RWPE2 (cell line): ENCODE data around the gene KCNK15.

Experiments
- ATAC-seq: fragments of 200-7000 bp; cut with Tn5 transposase; 3 replicates; pipeline ENCODE4 v1.9.1; 2021; ENCODE audit warnings: low read depth
- DNase-seq: peaks from one replicate; pipeline ENCODE4 v3.0.0-alpha.2; 2020; ENCODE audit warnings: low spot score
- H3K27ac ChIP-seq: fragments of 450-650 bp; 2 replicates; pipeline ENCODE4 v1.5.1; 2017; ENCODE audit warnings: mild to moderate bottlenecking; ENCODE audit not compliant: poor library complexity, severe bottlenecking
- H3K27me3 ChIP-seq: fragments of 250-450 bp; sonication (Bioruptor Pico); 2 replicates; pipeline ENCODE4 v1.5.1; 2021; ENCODE audit warnings: mild to moderate bottlenecking, moderate library complexity; ENCODE audit not compliant: insufficient read depth, poor library complexity, severe bottlenecking
- H3K36me3 ChIP-seq: fragments of 250-450 bp; sonication (Bioruptor Pico); 2 replicates; pipeline ENCODE4 v1.5.1; 2020; ENCODE audit warnings: low read depth, mild to moderate bottlenecking, moderate library complexity
- H3K4me1 ChIP-seq: fragments of 250-450 bp; sonication (Bioruptor Pico); 2 replicates; pipeline ENCODE4 v1.5.1; 2021; ENCODE audit warnings: mild to moderate bottlenecking, moderate library complexity; ENCODE audit not compliant: insufficient read depth, poor library complexity, severe bottlenecking
- H3K4me3 ChIP-seq: fragments of 250-450 bp; sonication (Bioruptor Pico); 2 replicates; pipeline ENCODE4 v1.5.1; 2021; ENCODE audit warnings: mild to moderate bottlenecking, moderate library complexity; ENCODE audit not compliant: severe bottlenecking
- H3K9me3 ChIP-seq: fragments of 250-450 bp; sonication (Bioruptor Pico); 2 replicates; pipeline ENCODE4 v1.5.1; 2021; ENCODE audit warnings: mild to moderate bottlenecking, moderate library complexity; ENCODE audit not compliant: severe bottlenecking
- CTCF ChIP-seq: fragments of 450-650 bp; IDR thresholded peaks from one replicate; pipeline ENCODE4 v1.5.1; 2017; ENCODE audit warnings: mild to moderate bottlenecking, moderate library complexity; ENCODE audit not compliant: poor library complexity, severe bottlenecking

Gene KCNK15

GRCh38 chr20:44799691-44800090 lies 54.0 kb downstream of the KCNK15 start:
- Histone ChIP-seq H3K9me3 (no peaks in the 10 kb centered on the region), H3K4me3 (no peak overlapping the region), H3K27ac (no peak overlapping the region), H3K36me3 (no peaks in the 10 kb centered on the region), H3K4me1 (no peaks in the 10 kb centered on the region), H3K27me3 (no peaks in the 10 kb centered on the region)
- no peak for DNase-seq
- no peak for TF ChIP-seq CTCF
- no peak for ATAC-seq

GRCh38 chr20:44800391-44801046 lies 54.9 kb downstream of the KCNK15 start:
- no peaks in the 10 kb centered on the region for H3K27me3 ChIP-seq
- H3K9me3 ChIP-seq: no peaks in the 10 kb centered on the region
- no peak overlapping the region for H3K4me3 ChIP-seq
- TF ChIP-seq CTCF: peak; percentile 45
- ATAC-seq: no peak
- H3K4me1 ChIP-seq: no peaks in the 10 kb centered on the region
- no peak overlapping the region for H3K27ac ChIP-seq
- H3K36me3 ChIP-seq: no peaks in the 10 kb centered on the region
- no peak for DNase-seq
